SU-DHL-6 (cell line): ENCODE results near the gene ARSB.
A peak's percentile ranks its signal among the peaks of the same experiment; 100 is the strongest.

Source experiments
- H2AFZ ChIP-seq: fragments of 200-600 bp; sonication (generic); 2 replicates; pipeline ENCODE4 v1.6.1; 2014; ENCODE audit warnings: low read depth, mild to moderate bottlenecking, moderate library complexity, mixed read lengths, antibody characterized with exemption, low read length; ENCODE audit not compliant: severe bottlenecking
- H3F3A ChIP-seq: fragments of 200-600 bp; shearing (Covaris generic); 2 replicates; pipeline ENCODE4 v1.6.0; 2016; ENCODE audit warnings: antibody characterized with exemption, mild to moderate bottlenecking; ENCODE audit not compliant: insufficient read depth
- H3K27ac ChIP-seq: fragments of 200-600 bp; sonication (generic); 2 replicates; pipeline ENCODE4 v1.5.1; 2016; ENCODE audit warnings: low read depth, mild to moderate bottlenecking, low read length, moderate library complexity, mixed read lengths
- H3K27me3 ChIP-seq: fragments of 200-600 bp; sonication (generic), shearing (Covaris generic); 2 replicates; pipeline ENCODE4 v1.6.0; 2014; ENCODE audit warnings: mild to moderate bottlenecking, low read length
- H3K36me3 ChIP-seq: fragments of 200-600 bp; sonication (generic); 2 replicates; pipeline ENCODE4 v1.6.1; 2014; ENCODE audit warnings: mild to moderate bottlenecking, low read length, mixed read lengths
- H3K4me2 ChIP-seq: fragments of 300-600, 200-600 bp; shearing (Covaris generic), sonication (generic); 2 replicates; pipeline ENCODE4 v1.6.0; 2014; ENCODE audit warnings: low read length, low read depth, mild to moderate bottlenecking; ENCODE audit not compliant: poor library complexity, severe bottlenecking
- H3K4me3 ChIP-seq: fragments of 200-600 bp; sonication (generic); 2 replicates; pipeline ENCODE4 v1.5.1; 2014; ENCODE audit warnings: antibody characterized with exemption, low read length, mild to moderate bottlenecking, mixed read lengths; ENCODE audit not compliant: insufficient read depth, poor library complexity, severe bottlenecking
- H3K79me2 ChIP-seq: fragments of 200-600 bp; sonication (generic); 2 replicates; pipeline ENCODE4 v1.6.1; 2014; ENCODE audit warnings: mild to moderate bottlenecking, low read length, moderate library complexity; ENCODE audit not compliant: insufficient read depth
- H3K9ac ChIP-seq: fragments of 200-600 bp; sonication (generic); 2 replicates; pipeline ENCODE4 v1.7.0; 2014; ENCODE audit warnings: mild to moderate bottlenecking, low read length
- H3K9me2 ChIP-seq: fragments of 200-600 bp; sonication (generic); replicated peaks from 2 replicates; pipeline ENCODE4 v1.6.1; 2014; ENCODE audit warnings: low read length; ENCODE audit not compliant: insufficient read depth
- H3K9me3 ChIP-seq: fragments of 200-600 bp; sonication (generic); 2 replicates; pipeline ENCODE4 v1.6.1; 2014; ENCODE audit warnings: low read length, mixed read lengths; ENCODE audit not compliant: insufficient read depth
- H4K20me1 ChIP-seq: fragments of 200-600 bp; sonication (generic); 2 replicates; pipeline ENCODE4 v1.6.1; 2014; ENCODE audit warnings: low read depth, mild to moderate bottlenecking, antibody characterized with exemption, low read length, moderate library complexity, mixed read lengths
- EZH2phosphoT487 ChIP-seq: fragments of 200-600 bp; sonication (generic), shearing (Covaris generic); conservative IDR thresholded peaks from 2 replicates; pipeline ENCODE4 v1.6.1; 2018; ENCODE audit warnings: mild to moderate bottlenecking, antibody characterized with exemption, low read length, moderate library complexity, mixed read lengths
- TF ChIP-seq, protein P1 (sequence below): fragments of 200-600 bp; sonication (generic); IDR thresholded peaks from one replicate; pipeline ENCODE4 v1.5.1; 2017; ENCODE audit warnings: antibody characterized with exemption, mild to moderate bottlenecking, low read length, moderate library complexity; ENCODE audit not compliant: insufficient read depth, poor library complexity, severe bottlenecking

Gene ARSB

GRCh38 chr5:78792345-78793055 is 192.6 kb downstream of the ARSB start:
- no peak overlapping the region for H3K9ac ChIP-seq
- H3K79me2 ChIP-seq = no peaks in the 10 kb centered on the region
- no peak for TF ChIP-seq EZH2phosphoT487
- TF ChIP-seq, protein P1, sequence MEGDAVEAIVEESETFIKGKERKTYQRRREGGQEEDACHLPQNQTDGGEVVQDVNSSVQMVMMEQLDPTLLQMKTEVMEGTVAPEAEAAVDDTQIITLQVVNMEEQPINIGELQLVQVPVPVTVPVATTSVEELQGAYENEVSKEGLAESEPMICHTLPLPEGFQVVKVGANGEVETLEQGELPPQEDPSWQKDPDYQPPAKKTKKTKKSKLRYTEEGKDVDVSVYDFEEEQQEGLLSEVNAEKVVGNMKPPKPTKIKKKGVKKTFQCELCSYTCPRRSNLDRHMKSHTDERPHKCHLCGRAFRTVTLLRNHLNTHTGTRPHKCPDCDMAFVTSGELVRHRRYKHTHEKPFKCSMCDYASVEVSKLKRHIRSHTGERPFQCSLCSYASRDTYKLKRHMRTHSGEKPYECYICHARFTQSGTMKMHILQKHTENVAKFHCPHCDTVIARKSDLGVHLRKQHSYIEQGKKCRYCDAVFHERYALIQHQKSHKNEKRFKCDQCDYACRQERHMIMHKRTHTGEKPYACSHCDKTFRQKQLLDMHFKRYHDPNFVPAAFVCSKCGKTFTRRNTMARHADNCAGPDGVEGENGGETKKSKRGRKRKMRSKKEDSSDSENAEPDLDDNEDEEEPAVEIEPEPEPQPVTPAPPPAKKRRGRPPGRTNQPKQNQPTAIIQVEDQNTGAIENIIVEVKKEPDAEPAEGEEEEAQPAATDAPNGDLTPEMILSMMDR = no peak
- no peaks in the 10 kb centered on the region for H3K36me3 ChIP-seq
- H3K27me3 ChIP-seq = no peaks in the 10 kb centered on the region
- no peaks in the 10 kb centered on the region for H3K9me3 ChIP-seq
- peaks cover 11% of the 10 kb centered on the region; the same call in 1 of the 2 replicates for H3F3A ChIP-seq
- H3K4me2 ChIP-seq = peak overlapping the region; percentile 39
- H3K4me3 ChIP-seq = no peak overlapping the region
- peak overlapping the region; percentile 25 for H3K27ac ChIP-seq
- peak overlapping the region; percentile 47 for H2AFZ ChIP-seq
- H3K9me2 ChIP-seq = no peaks in the 10 kb centered on the region
- no peaks in the 10 kb centered on the region for H4K20me1 ChIP-seq

DNA sequence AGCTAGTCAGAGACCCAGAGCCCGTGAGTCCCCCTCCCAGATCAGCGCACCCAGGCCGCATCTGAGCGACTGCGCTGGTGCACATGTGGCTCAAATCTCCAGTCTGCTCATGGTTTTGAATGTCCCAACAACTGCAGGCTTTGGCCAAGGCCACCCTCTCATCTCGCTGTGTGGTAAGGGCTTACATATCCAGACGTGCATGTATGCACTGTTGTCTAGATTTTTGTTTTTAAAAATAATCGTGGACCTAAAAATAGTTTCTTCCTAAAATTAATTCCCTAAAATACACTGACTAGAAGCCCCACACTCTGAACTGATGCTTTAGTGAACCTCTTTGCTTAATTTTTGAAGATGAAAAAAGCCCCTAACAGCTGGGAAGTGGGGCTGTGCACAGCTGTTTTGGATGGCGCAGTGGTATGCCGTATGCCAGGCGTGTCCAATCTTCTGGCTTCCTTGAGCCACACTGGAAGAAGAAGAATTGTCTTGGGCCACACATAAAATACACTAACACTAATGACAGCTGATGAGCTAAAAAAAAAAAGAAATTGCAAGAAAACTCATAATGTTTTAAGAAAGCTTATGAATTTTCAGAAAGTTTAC is 193.5 kb downstream of the ARSB start:
- TF ChIP-seq EZH2phosphoT487 = no peak
- TF ChIP-seq, protein P1 = no peak
- Histone ChIP-seq H4K20me1 (no peaks in the 10 kb centered on the region), H3K79me2 (no peaks in the 10 kb centered on the region), H2AFZ (no peak overlapping the region), H3K9me3 (no peaks in the 10 kb centered on the region), H3K27ac (no peak overlapping the region), H3K9me2 (no peaks in the 10 kb centered on the region), H3K4me3 (no peak overlapping the region), H3K9ac (no peak overlapping the region), H3K4me2 (no peak overlapping the region), H3F3A (peaks cover 11% of the 10 kb centered on the region; the same call in 1 of the 2 replicates), H3K27me3 (no peaks in the 10 kb centered on the region), H3K36me3 (no peaks in the 10 kb centered on the region)

DNA sequence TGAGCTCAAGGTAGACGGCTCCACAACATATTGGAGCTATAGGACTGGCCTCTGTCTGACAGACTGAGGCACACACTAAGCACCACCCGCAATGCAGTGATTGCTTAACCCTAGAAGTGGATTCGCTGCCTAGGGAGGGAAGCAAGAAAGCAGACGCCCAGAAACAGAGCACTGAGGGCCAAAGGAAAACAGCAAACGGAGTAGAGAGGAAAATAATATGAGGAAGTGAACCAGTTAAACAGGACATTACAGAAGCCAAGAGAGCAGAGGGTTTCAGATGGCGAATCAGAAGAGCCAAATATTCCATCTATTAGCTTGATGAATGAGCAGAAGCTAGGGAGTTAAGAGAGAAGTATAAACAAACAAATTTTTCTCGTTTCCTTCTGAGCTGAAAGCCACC is 197.3 kb downstream of the ARSB start:
- Histone ChIP-seq H3K9me2 (no peaks in the 10 kb centered on the region), H3K27me3 (no peaks in the 10 kb centered on the region), H3K36me3 (no peaks in the 10 kb centered on the region), H2AFZ (no peak overlapping the region), H3K9me3 (no peaks in the 10 kb centered on the region), H3K79me2 (no peaks in the 10 kb centered on the region), H3K27ac (no peak overlapping the region), H3K4me2 (no peak overlapping the region), H4K20me1 (no peaks in the 10 kb centered on the region), H3K4me3 (no peak overlapping the region), H3K9ac (no peak overlapping the region), H3F3A (no peaks in the 10 kb centered on the region)
- TF ChIP-seq, protein P1 = no peak
- TF ChIP-seq EZH2phosphoT487 = no peak
